CD4-positive, alpha-beta memory T cell (primary cell): ENCODE data around the gene FAM171A1. TPM values are rescaled to one million over a fixed set of nuclear protein-coding genes. Genes with fewer than 3 reads are reported as not detected.

Experiments
- CTCF ChIA-PET: fragments of 350-600 bp; sonication (Branson Sonifier 250); formaldehyde crosslinking; loops from one replicate; lab custom pipeline; 2021; ENCODE audit warnings: inconsistent platforms; ENCODE audit not compliant: partially characterized antibody; lab: Charles Lee
- POLR2A ChIA-PET: fragments of 350-600 bp; sonication (Branson Sonifier 250); formaldehyde crosslinking; loops from one replicate; lab custom pipeline; 2021; ENCODE audit not compliant: partially characterized antibody; lab: Charles Lee
- DNase-seq, 5 donors: peaks; one replicate each; pipeline versions ENCODE4 v3.0.0 to v3.0.0-alpha.2; 2020 to 2022; ENCODE audit warnings: mixed read lengths in 1 of 5
- H3K27ac ChIP-seq: one replicate; pipeline ENCODE4 v1.7.0; 2013; ENCODE audit warnings: low read depth, low read length
- H3K27me3 ChIP-seq: 2 replicates; pipeline ENCODE4 v1.7.0; 2013; ENCODE audit warnings: mild to moderate bottlenecking, low read length, moderate library complexity; ENCODE audit not compliant: insufficient read depth
- H3K36me3 ChIP-seq: 2 replicates; pipeline ENCODE4 v1.7.0; 2013; ENCODE audit warnings: mild to moderate bottlenecking, low read length, moderate library complexity; ENCODE audit not compliant: insufficient read depth
- H3K4me1 ChIP-seq: 2 replicates; pipeline ENCODE4 v1.7.0; 2013; ENCODE audit warnings: mild to moderate bottlenecking, low read length, moderate library complexity; ENCODE audit not compliant: insufficient read depth
- H3K4me3 ChIP-seq, 2 donors: one replicate each; pipeline ENCODE4 v1.7.0; 2013; ENCODE audit warnings: low read length in 2 of 2, mild to moderate bottlenecking in 1 of 2
- H3K9me3 ChIP-seq, 2 donors: one replicate each; pipeline ENCODE4 v1.7.0; 2013; ENCODE audit warnings: low read length in 2 of 2, control low read depth in 1 of 2; ENCODE audit not compliant: control insufficient read depth in 1 of 2
- H3K27ac Mint-ChIP-seq, 7 donors: one replicate each; pipeline ENCODE4 v1.8.0; 2020 to 2021; ENCODE audit warnings: mixed read lengths in 7 of 7, mild to moderate bottlenecking in 6 of 7, inconsistent platforms in 3 of 7, moderate library complexity in 3 of 7
- H3K27me3 Mint-ChIP-seq, 2 donors: one replicate each; pipeline ENCODE4 v1.8.0; 2020 to 2021; ENCODE audit warnings: mixed read lengths in 2 of 2
- H3K36me3 Mint-ChIP-seq, 2 donors: one replicate each; pipeline ENCODE4 v1.8.0; 2020 to 2021; ENCODE audit warnings: mixed read lengths in 2 of 2, inconsistent platforms in 1 of 2, mild to moderate bottlenecking in 1 of 2
- H3K4me1 Mint-ChIP-seq, 4 donors: one replicate each; pipeline ENCODE4 v1.8.0; 2020 to 2021; ENCODE audit warnings: mixed read lengths in 4 of 4, mild to moderate bottlenecking in 1 of 4
- H3K4me3 Mint-ChIP-seq, 8 donors: one replicate each; pipeline ENCODE4 v1.8.0; 2020 to 2021; ENCODE audit warnings: mixed read lengths in 8 of 8, mild to moderate bottlenecking in 7 of 8, moderate library complexity in 6 of 8, inconsistent platforms in 3 of 8
- H3K9me3 Mint-ChIP-seq, 8 donors: one replicate each; pipeline ENCODE4 v1.8.0; 2020 to 2021; ENCODE audit warnings: mixed read lengths in 8 of 8, mild to moderate bottlenecking in 5 of 8, inconsistent platforms in 3 of 8, moderate library complexity in 1 of 8
- intact Hi-C: fragments of 100-400 bp; cut with micrococcal nuclease; formaldehyde crosslinking; loops from one replicate; pipeline ENCODE4 v1.15.1; 2023
- polyA plus RNA-seq, 2 donors: library from polyadenylated mRNA; unstranded; fragments of 300-500 nt; fragmentation: Illumina TruSeq; gene quantifications; one replicate each; pipeline ENCODE4 v1.2.3, GENCODE V29; 2021
- total RNA-seq, 2 experiments: library from RNA; stranded (reverse); gene quantifications; one replicate each; pipeline ENCODE4 v1.2.3, GENCODE V29; 2021

The FAM171A1 gene
- total and polyA plus RNA-seq, 4 experiments from 2014 or later, result 7.1 to 10.6 (median 8.6) TPM

DNA sequence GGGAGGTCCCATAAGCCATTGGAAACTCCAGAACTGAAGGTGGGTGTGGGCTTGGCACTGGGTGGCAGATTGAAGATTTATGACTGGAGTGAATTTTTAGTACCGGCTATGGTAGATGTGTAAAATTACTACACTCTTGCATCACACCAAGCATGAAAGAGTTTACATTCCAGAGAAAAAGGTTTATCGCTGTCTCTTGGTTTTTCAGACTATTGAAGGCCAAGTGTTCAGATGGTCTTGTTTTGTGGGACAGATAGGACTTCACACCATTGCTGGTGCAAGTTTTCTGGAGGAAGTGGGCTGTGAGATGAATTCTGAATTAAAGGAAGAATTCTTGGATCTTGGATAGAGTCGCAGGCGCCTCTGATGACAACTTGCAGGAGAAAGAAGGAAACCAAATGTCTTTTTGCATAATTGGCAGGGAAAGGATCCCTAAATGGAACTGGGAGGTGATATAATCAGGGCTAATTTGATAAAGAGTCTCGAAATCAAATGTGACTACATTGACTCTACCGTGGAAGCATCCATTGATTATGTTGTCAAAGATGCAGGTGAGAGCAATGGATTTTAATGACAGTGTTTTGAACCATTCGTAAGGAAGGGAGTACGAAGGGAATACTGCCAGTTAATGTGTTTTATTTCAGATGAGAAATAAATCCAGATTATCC lies 188.4 kb downstream of the FAM171A1 start:
- H3K27ac ChIP-seq, result no peak overlapping the region
- POLR2A ChIA-PET, result no interaction called here
- peaks cover 25% of the 10 kb centered on the region for H3K4me1 ChIP-seq
- no peak overlapping the region for H3K4me3 ChIP-seq
- CTCF ChIA-PET, result no interaction called here
- no peaks in the 10 kb centered on the region for H3K27me3 ChIP-seq
- no peaks in the 10 kb centered on the region for H3K9me3 ChIP-seq
- intact Hi-C loops, result no loop called here
- Mint-ChIP-seq H3K4me3 (no peak overlapping the region), H3K27me3 (no peaks in the 10 kb centered on the region), H3K36me3 (no peaks in the 10 kb centered on the region), H3K27ac (peak overlapping the region in 4 of 7 donors; percentile 14 to 56 (median 20)), H3K9me3 (peaks cover 0 to 2% (median 0%) of the 10 kb centered on the region in 8 donors), H3K4me1 (peaks cover 12 to 33% (median 21%) of the 10 kb centered on the region in 4 donors)
- no peak for DNase-seq
- no peaks in the 10 kb centered on the region for H3K36me3 ChIP-seq

DNA sequence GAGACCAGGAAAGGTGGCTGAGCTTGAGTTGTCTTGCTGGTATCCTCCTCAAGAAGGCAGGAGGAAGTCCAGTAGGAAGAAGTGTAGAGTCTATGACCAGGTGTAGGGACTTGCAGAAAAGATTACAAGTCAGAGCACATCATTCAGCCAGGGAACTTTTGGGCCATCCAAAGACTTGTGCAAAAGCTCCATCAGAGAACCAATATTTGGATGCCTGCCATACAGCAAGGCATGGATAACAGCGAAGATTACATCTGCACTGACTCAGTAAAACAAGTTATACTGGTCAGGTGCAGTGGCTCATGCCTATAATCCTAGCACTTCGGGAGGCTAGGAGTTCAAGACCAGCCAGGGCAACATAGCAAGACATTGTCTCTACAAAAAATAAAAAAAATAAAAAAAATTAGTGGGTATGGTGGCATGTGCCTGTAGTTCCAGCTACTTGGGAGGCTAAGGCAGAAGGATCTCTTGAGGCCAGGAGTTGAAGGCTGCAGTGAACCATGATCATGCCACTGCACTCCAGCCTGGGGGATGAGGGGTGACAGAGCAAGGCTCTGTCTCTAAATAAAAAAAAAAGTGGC lies 189.4 kb downstream of the FAM171A1 start:
- H3K4me1 Mint-ChIP-seq, result peaks cover 11 to 30% (median 19%) of the 10 kb centered on the region in 4 donors
- H3K27me3 Mint-ChIP-seq, result no peaks in the 10 kb centered on the region
- Histone ChIP-seq H3K36me3 (no peaks in the 10 kb centered on the region), H3K9me3 (no peaks in the 10 kb centered on the region), H3K27ac (no peak overlapping the region), H3K27me3 (no peaks in the 10 kb centered on the region), H3K4me1 (peaks cover 21% of the 10 kb centered on the region), H3K4me3 (no peak overlapping the region)
- intact Hi-C loops, result no loop called here
- POLR2A ChIA-PET, result interaction anchor here (1.1 to 1.3 kb wide), 3 partner anchors 8 to 15 kb away, joined by 3 to 6 read pairs (median 5); partner anchors contain the start of gene NMT2
- no peak for DNase-seq
- CTCF ChIA-PET, result interaction anchor here (1.0 to 1.1 kb wide), 2 partner anchors 14 to 29 kb away, joined by 3 read pairs; no protein-coding TSS in a partner anchor
- peaks cover 0 to 2% (median 0%) of the 10 kb centered on the region in 8 donors for H3K9me3 Mint-ChIP-seq
- H3K27ac Mint-ChIP-seq, result peak overlapping the region in 1 of 7 donors; percentile 23
- no peaks in the 10 kb centered on the region for H3K36me3 Mint-ChIP-seq
- no peak overlapping the region for H3K4me3 Mint-ChIP-seq

DNA sequence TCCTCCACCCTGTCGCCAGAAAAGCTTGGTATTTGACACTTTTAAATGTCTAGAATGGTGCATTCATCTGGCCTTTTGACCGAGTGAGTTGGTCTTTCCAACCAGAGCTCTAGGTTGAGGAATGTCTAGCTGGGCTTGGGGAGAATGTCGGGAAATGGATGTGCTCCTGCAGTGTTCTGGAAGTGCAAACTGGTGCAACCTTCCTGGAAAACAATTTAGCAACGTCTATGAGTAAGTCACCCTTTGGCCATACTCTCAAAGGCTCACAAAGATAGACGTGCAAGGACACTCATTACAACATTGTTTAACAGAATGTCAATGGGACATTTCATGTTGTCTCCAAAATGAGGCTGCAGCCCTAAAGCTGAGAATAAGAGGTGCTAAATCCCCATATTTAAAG lies 190.4 kb downstream of the FAM171A1 start:
- POLR2A ChIA-PET, result interaction anchor here (1.1 to 1.3 kb wide), 3 partner anchors 9 to 14 kb away, joined by 3 to 6 read pairs (median 5); partner anchors contain the start of gene NMT2
- CTCF ChIA-PET, result interaction anchor here (1.0 to 1.1 kb wide), 3 partner anchors 11 to 30 kb away, joined by 3 to 6 read pairs (median 3); partner anchors contain the start of gene NMT2

DNA sequence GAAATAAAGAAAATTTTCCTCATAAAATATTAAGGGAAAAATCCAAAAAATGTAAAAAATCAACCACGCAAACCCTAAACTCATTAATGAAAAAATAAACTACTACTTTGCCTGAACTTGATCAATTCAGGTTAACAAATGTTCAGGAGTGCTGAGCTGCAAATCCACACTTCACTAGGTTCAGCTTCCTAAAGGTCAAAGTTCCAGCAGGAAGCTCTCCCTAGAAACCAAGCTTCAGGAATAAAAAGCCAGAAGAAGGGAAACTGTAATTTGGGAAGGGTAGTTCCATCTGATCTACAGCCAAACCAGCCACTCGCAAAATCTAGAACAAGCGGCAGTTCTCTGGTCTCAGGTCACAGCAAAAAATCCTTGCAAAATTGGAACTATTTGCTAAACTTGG lies 194.8 kb downstream of the FAM171A1 start:
- H3K36me3 ChIP-seq, result no peaks in the 10 kb centered on the region
- no peak overlapping the region for H3K4me3 ChIP-seq
- H3K27ac ChIP-seq, result no peak overlapping the region
- Mint-ChIP-seq H3K4me1 (peaks cover 12 to 29% (median 17%) of the 10 kb centered on the region in 4 donors), H3K4me3 (no peak overlapping the region), H3K27ac (peak overlapping the region in 1 of 7 donors; percentile 12), H3K36me3 (no peaks in the 10 kb centered on the region), H3K27me3 (no peaks in the 10 kb centered on the region), H3K9me3 (no peaks in the 10 kb centered on the region)
- ChIA-PET CTCF (no interaction called here), POLR2A (no interaction called here)
- no peaks in the 10 kb centered on the region for H3K27me3 ChIP-seq
- DNase-seq, result no peak
- intact Hi-C loops, result no loop called here
- peaks cover 18% of the 10 kb centered on the region for H3K4me1 ChIP-seq
- H3K9me3 ChIP-seq, result no peaks in the 10 kb centered on the region

More for the DNA sequence above, 190.4 kb downstream of the FAM171A1 start:
- Histone ChIP-seq H3K27ac (no peak overlapping the region), H3K4me1 (peaks cover 11% of the 10 kb centered on the region), H3K36me3 (no peaks in the 10 kb centered on the region), H3K9me3 (no peaks in the 10 kb centered on the region), H3K27me3 (no peaks in the 10 kb centered on the region), H3K4me3 (no peak overlapping the region)
- H3K27me3 Mint-ChIP-seq, result no peaks in the 10 kb centered on the region
- H3K4me3 Mint-ChIP-seq, result no peak overlapping the region
- no peaks in the 10 kb centered on the region for H3K36me3 Mint-ChIP-seq
- H3K4me1 Mint-ChIP-seq, result peaks cover 6 to 22% (median 14%) of the 10 kb centered on the region in 4 donors
- H3K27ac Mint-ChIP-seq, result no peak overlapping the region
- no peak for DNase-seq
- peaks cover 0 to 2% (median 0%) of the 10 kb centered on the region in 8 donors for H3K9me3 Mint-ChIP-seq
- intact Hi-C loops, result no loop called here

DNA sequence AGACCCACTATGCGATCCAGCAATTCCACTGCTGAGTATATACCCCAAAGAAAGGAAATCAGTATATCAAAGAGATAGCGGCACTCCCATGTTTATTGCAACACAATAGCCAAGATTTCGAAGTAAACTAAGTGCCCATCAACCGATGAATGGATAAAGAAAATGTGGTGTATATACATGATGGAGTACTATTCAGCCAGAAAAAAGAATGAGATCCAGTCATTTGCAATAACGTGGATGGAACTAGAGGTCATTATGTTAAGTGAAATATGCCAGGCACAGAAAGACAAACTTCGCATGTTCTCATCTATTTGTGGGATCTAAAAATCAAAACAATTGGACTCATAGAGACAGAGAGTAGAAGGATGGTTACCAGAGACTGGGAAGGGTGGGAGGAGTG lies 195.5 kb downstream of the FAM171A1 start:
- intact Hi-C loops, result no loop called here
- DNase-seq, result no peak

DNA sequence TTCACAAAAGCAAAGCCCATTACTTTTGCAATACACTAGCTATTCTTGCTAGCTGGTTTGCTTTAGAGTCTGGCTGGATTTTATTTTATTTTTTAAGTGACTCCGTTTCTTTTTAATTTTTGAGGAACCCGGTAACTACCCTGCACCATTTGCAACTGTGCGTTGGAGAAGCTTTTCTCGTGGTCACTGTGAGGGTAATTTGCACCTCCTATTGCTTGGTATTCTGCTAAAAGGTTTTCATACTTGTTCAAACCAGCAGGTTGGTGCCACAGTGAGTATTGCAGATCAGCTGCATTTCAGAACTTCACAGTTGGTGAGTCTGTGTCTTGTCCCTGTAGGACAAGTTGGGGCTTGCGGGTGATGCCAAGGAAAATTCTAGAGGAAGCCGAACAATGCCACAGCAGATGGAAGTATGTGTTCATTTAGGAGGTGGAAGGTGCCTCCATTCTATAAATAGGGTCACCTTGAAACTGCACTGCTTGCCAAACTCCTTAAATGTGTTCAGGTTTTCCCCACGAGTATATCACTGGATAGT lies 198.7 kb downstream of the FAM171A1 start:
- H3K27ac Mint-ChIP-seq, result peak overlapping the region; percentile 16 to 93 (median 70)
- peaks cover 0 to 7% of the 10 kb centered on the region in 2 donors for H3K36me3 Mint-ChIP-seq
- Histone ChIP-seq H3K27ac (no peak overlapping the region), H3K4me1 (peaks cover 43% of the 10 kb centered on the region), H3K9me3 (no peaks in the 10 kb centered on the region), H3K27me3 (no peaks in the 10 kb centered on the region), H3K36me3 (no peaks in the 10 kb centered on the region), H3K4me3 (no peak overlapping the region)
- CTCF ChIA-PET, result interaction anchor here (1.0 to 2.9 kb wide), 3 partner anchors 13 to 82 kb away, joined by 5 to 10 read pairs (median 6); no protein-coding TSS in a partner anchor
- no peak for DNase-seq
- intact Hi-C loops, result no loop called here
- no peak overlapping the region for H3K4me3 Mint-ChIP-seq
- H3K9me3 Mint-ChIP-seq, result no peaks in the 10 kb centered on the region
- POLR2A ChIA-PET, result interaction anchor here (0.6 to 2.9 kb wide), 4 partner anchors 12 to 22 kb away, joined by 3 to 18 read pairs (median 4); no protein-coding TSS in a partner anchor
- peaks cover 33 to 55% (median 40%) of the 10 kb centered on the region in 4 donors for H3K4me1 Mint-ChIP-seq
- no peaks in the 10 kb centered on the region for H3K27me3 Mint-ChIP-seq

More for the DNA sequence above, 195.5 kb downstream of the FAM171A1 start:
- H3K36me3 Mint-ChIP-seq, result no peaks in the 10 kb centered on the region
- Histone ChIP-seq H3K9me3 (no peaks in the 10 kb centered on the region), H3K4me3 (no peak overlapping the region), H3K27ac (no peak overlapping the region), H3K36me3 (no peaks in the 10 kb centered on the region), H3K4me1 (peaks cover 24% of the 10 kb centered on the region), H3K27me3 (no peaks in the 10 kb centered on the region)
- H3K27ac Mint-ChIP-seq, result no peak overlapping the region
- ChIA-PET CTCF (no interaction called here), POLR2A (no interaction called here)
- H3K27me3 Mint-ChIP-seq, result no peaks in the 10 kb centered on the region
- H3K4me3 Mint-ChIP-seq, result no peak overlapping the region
- no peaks in the 10 kb centered on the region for H3K9me3 Mint-ChIP-seq
- peaks cover 16 to 32% (median 23%) of the 10 kb centered on the region in 4 donors for H3K4me1 Mint-ChIP-seq
